Stomach (tissue), 9 donors: Measurements from ENCODE around the gene FLRT1. TPM values are rescaled to one million over a fixed set of nuclear protein-coding genes. Genes with fewer than 3 reads are reported as not detected.

Experiments used
- DNase-seq, 2 donors: peaks; one replicate each; pipeline versions ENCODE4 v3.0.0 to v3.0.0-alpha.2; 2013 to 2019
- H3K27ac ChIP-seq, 5 donors: fragments of 200-600 bp in 4 of 5; sonication (generic) in 4 of 5; one replicate each; pipeline ENCODE4 v1.5.1; 2013 to 2019; ENCODE audit warnings: mild to moderate bottlenecking in 1 of 5, moderate library complexity in 1 of 5
- H3K27me3 ChIP-seq, 3 donors: fragments of 200-600 bp; sonication (generic); one replicate each; pipeline ENCODE4 v1.5.1; 2017 to 2019; ENCODE audit warnings: mixed run types in 1 of 3
- H3K36me3 ChIP-seq, 4 donors: fragments of 200-600 bp; sonication (generic); 1 replicate in 3 of 4; 2 replicates in 1 of 4; pipeline ENCODE4 v1.5.1; 2016 to 2019
- H3K4me1 ChIP-seq, 4 donors: fragments of 200-600 bp; sonication (generic); one replicate each; pipeline ENCODE4 v1.5.1; 2016 to 2019
- H3K4me3 ChIP-seq, 4 donors: fragments of 200-600 bp; sonication (generic) in 3 of 4; one replicate each; pipeline ENCODE4 v1.5.1; 2016 to 2019; ENCODE audit warnings: mild to moderate bottlenecking in 1 of 4
- H3K9me3 ChIP-seq, 4 donors: fragments of 200-600 bp; sonication (generic); one replicate each; pipeline ENCODE4 v1.5.1; 2016 to 2019
- EP300 ChIP-seq: sonication (generic); formaldehyde crosslinking; IDR thresholded peaks from one replicate; pipeline ENCODE4 v1.6.1; 2017; ENCODE audit warnings: antibody characterized with exemption
- POLR2A ChIP-seq, 4 donors: fragments of 450-650 bp; IDR thresholded peaks; one replicate each; pipeline ENCODE4 v1.6.1; 2016; ENCODE audit warnings: antibody characterized with exemption in 4 of 4, control low read depth in 2 of 4, mild to moderate bottlenecking in 1 of 4, moderate library complexity in 1 of 4
- POLR2AphosphoS5 ChIP-seq, 3 donors: sonication (generic); formaldehyde crosslinking; IDR thresholded peaks; one replicate each; pipeline ENCODE4 v1.6.1; 2016; ENCODE audit warnings: antibody characterized with exemption in 3 of 3
- WGBS, 5 donors: extraction: QIAGEN DNeasy Blood & Tissue Kit in 3 of 5; methylation state at CpG; one replicate each; pipeline versions ENCODE4 v1.1.5 to v1.1.7; 2013 to 2018; 5-methylcytosine and 5-hydroxymethylcytosine counted together
- intact Hi-C: fragments of 100-400 bp; cut with DNase I; formaldehyde crosslinking; loops from one replicate; pipeline ENCODE4 v1.15.1; 2023; ENCODE audit warnings: low total_unique reads
- polyA plus RNA-seq, 3 donors: library from polyadenylated mRNA; stranded (reverse); fragments of 200-250 nt; gene quantifications; one replicate each; pipeline ENCODE4 v1.2.3, GENCODE V29; 2013
- total RNA-seq, 5 donors: library from RNA; depleted of rRNA; stranded (reverse); fragments of >200 nt; gene quantifications; one replicate each; pipeline versions ENCODE4 v1.1.0 to v1.2.3, GENCODE V29; 2014 to 2016
- TF ChIP-seq, protein P1 (sequence below), 7 experiments: fragments of 450-650 bp in 4 of 7; fragments of 200-600 bp in 3 of 7; sonication (generic) in 3 of 7; IDR thresholded peaks; one replicate each; pipeline ENCODE4 v1.5.1; 2016 to 2019; ENCODE audit warnings: antibody characterized with exemption in 7 of 7, control low read depth in 2 of 7, mild to moderate bottlenecking in 1 of 7
- donor health status: healthy with polysubstance abuse.
- donor health status: Bipolar disorder and iron deficiency.
- donor health status: healthy.

FLRT1 gene
- total and polyA plus RNA-seq, 8 donors, result 0.12 to 1.3 (median 0.51) TPM; not detected in 4

GRCh38 chr11:64018310-64018709 is 17.4 kb upstream of the FLRT1 start:
- no peak overlapping the region for H3K27ac ChIP-seq
- no peaks in the 10 kb centered on the region for H3K36me3 ChIP-seq
- peaks cover 18 to 23% (median 21%) of the 10 kb centered on the region in 4 donors for H3K4me1 ChIP-seq
- H3K9me3 ChIP-seq, result no peaks in the 10 kb centered on the region
- H3K4me3 ChIP-seq, result no peak overlapping the region
- peak in 1 of 2 donors; percentile 39 for DNase-seq
- intact Hi-C loops, result no loop called here
- H3K27me3 ChIP-seq, result no peaks in the 10 kb centered on the region
- TF ChIP-seq POLR2AphosphoS5 (IDR thresholded peaks at IDR 0.05), result no peak
- TF ChIP-seq EP300, result no peak
- TF ChIP-seq, protein P1, sequence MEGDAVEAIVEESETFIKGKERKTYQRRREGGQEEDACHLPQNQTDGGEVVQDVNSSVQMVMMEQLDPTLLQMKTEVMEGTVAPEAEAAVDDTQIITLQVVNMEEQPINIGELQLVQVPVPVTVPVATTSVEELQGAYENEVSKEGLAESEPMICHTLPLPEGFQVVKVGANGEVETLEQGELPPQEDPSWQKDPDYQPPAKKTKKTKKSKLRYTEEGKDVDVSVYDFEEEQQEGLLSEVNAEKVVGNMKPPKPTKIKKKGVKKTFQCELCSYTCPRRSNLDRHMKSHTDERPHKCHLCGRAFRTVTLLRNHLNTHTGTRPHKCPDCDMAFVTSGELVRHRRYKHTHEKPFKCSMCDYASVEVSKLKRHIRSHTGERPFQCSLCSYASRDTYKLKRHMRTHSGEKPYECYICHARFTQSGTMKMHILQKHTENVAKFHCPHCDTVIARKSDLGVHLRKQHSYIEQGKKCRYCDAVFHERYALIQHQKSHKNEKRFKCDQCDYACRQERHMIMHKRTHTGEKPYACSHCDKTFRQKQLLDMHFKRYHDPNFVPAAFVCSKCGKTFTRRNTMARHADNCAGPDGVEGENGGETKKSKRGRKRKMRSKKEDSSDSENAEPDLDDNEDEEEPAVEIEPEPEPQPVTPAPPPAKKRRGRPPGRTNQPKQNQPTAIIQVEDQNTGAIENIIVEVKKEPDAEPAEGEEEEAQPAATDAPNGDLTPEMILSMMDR (IDR thresholded peaks at IDR 0.05), result no peak
- no peak for TF ChIP-seq POLR2A (IDR thresholded peaks at IDR 0.05)
- 49 to 74% (median 60%) methylated on average over 4 to 8 of the region's 8 CpGs for WGBS, 5 donors

DNA sequence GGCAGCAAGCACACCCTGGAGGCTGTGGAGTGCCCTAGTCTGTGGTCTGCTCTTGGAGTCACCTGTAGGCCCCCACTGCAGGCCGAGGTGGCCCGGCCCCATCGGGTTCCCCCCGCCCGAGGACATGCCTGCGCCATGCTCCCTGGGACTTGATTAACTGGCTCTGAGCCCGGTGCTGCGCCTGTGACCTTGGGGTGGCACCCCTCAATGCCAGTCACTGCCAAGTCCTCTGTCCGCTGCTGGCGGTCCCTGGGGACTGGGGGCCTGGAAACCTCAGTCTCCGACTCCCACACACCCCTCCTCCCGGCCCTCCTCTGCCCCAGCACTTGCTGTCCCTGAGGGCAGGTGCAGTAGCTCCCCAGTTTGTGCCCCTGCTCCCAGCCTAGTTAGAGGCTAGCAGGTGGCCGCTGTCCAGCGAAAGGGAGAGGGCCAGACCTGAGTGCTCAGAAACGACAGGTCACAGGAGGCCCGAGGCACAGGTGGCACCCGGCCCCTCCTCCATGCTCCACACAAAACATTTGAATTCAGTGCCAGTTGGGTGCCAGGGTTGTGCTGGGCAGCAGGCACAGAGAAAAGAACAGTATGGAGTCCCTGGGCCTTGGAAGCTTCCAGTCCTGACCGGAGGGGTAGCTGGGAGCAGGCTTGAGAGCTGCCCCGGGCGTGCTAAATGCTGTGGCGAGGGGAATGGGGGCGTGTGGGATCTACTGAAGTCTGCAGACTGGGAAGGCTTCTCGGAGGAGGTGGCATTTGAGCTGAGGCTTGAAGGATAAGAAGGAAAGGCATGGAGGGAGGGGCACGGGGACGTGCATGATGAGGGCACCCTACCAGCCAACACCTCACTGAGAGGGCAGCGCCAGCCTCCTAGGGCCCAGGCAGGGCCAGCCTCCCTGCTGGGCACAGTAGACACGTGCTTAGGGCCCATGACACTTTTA is 16.4 kb upstream of the FLRT1 start:
- peak overlapping the region in 2 of 5 donors; percentile 5 to 14 for H3K27ac ChIP-seq
- peaks cover 18 to 23% (median 21%) of the 10 kb centered on the region in 4 donors for H3K4me1 ChIP-seq
- H3K4me3 ChIP-seq, result no peak overlapping the region
- no peak for TF ChIP-seq POLR2A (IDR thresholded peaks at IDR 0.05)
- TF ChIP-seq POLR2AphosphoS5 (IDR thresholded peaks at IDR 0.05), result no peak
- no peak for TF ChIP-seq EP300
- TF ChIP-seq, protein P1 (IDR thresholded peaks at IDR 0.05), result no peak
- intact Hi-C loops, result no loop called here
- no peaks in the 10 kb centered on the region for H3K36me3 ChIP-seq
- peak; percentile 63 to 72 for DNase-seq
- no peaks in the 10 kb centered on the region for H3K9me3 ChIP-seq
- H3K27me3 ChIP-seq, result no peaks in the 10 kb centered on the region
- 51 to 63% (median 59%) methylated on average over 23 to 27 of the region's 27 CpGs for WGBS, 5 donors

DNA sequence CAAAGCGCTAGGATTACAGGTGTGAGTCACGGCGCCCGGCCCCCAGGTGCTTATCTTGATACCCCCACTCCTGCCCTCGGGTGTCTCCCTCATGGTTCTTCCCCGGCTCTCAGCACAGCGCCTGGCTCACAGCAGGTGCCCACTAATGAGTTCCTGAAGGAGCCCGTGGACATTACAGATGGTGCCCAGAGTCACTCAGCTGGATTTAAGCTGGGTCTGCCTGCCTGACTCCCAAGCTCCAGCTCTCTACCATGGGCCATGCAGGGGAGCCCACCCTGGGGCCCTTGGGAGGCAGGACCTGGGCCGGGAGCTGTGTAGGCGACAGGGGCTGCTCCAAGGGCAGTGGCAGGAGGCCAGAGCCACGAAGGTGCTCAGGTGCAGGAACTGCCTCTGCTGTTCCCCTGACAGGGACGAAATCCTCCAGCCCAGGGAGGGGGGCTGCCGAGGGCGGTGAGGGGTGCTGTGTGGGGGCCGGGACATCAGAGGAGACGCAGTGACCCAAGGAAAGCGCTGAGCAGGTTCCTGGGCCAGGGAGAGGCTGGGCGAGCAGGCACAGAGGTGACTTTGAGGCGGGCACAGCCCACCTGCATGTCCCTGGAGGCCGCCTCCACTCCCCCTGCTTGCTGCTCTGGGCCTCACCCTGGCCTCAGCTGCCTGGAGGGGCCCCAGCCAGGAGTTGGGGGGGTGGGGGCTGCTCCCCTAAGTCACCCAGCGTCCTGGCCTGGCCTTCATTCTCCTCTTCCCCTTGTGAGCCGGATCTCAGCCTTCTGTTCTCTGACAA is 14.6 kb upstream of the FLRT1 start:
- intact Hi-C loops, result no loop called here
- TF ChIP-seq, protein P1 (IDR thresholded peaks at IDR 0.05), result no peak
- TF ChIP-seq EP300, result no peak
- no peak for TF ChIP-seq POLR2AphosphoS5 (IDR thresholded peaks at IDR 0.05)
- TF ChIP-seq POLR2A (IDR thresholded peaks at IDR 0.05), result no peak
- DNase-seq, result peak; percentile 40 to 67

GRCh38 chr11:64021757-64022093 is 14.0 kb upstream of the FLRT1 start:
- Histone ChIP-seq H3K4me1 (peaks cover 18 to 23% (median 21%) of the 10 kb centered on the region in 4 donors), H3K27me3 (no peaks in the 10 kb centered on the region), H3K9me3 (no peaks in the 10 kb centered on the region), H3K36me3 (no peaks in the 10 kb centered on the region), H3K27ac (no peak overlapping the region), H3K4me3 (no peak overlapping the region)
- peak in 1 of 2 donors; percentile 64 for DNase-seq
- WGBS, 5 donors, result 31 to 44% (median 40%) methylated on average over 7 to 10 of the region's 10 CpGs
- intact Hi-C loops, result no loop called here
- TF ChIP-seq EP300 (no peak), POLR2A (IDR thresholded peaks at IDR 0.05) (no peak), POLR2AphosphoS5 (IDR thresholded peaks at IDR 0.05) (no peak)
- TF ChIP-seq, protein P1 (IDR thresholded peaks at IDR 0.05), result no peak

More for the DNA sequence above, 14.6 kb upstream of the FLRT1 start:
- Histone ChIP-seq H3K36me3 (no peaks in the 10 kb centered on the region), H3K27ac (peak overlapping the region in 1 of 5 donors; percentile 24), H3K27me3 (no peaks in the 10 kb centered on the region), H3K4me1 (peaks cover 18 to 23% (median 21%) of the 10 kb centered on the region in 4 donors), H3K4me3 (no peak overlapping the region), H3K9me3 (no peaks in the 10 kb centered on the region)
- 61 to 77% (median 72%) methylated on average over 11 to 22 of the region's 22 CpGs for WGBS, 5 donors
